Thyroid gland (tissue), 4 donors: ENCODE measurements around the gene WSCD2. TPM values are rescaled to one million over a fixed set of nuclear protein-coding genes. Genes with fewer than 3 reads are reported as not detected.
A peak's percentile ranks its signal among the peaks of the same experiment; 100 is the strongest.

Source experiments
- DNase-seq, 2 donors: peaks; one replicate each; pipeline ENCODE4 v3.0.0-alpha.2; 2019
- H3K27ac ChIP-seq, 3 donors: fragments of 200-600 bp; sonication (generic); 1 replicate in 2 of 3; 2 replicates in 1 of 3; pipeline ENCODE4 v1.5.1; 2016 to 2019; ENCODE audit warnings: mild to moderate bottlenecking in 1 of 3, moderate library complexity in 1 of 3
- H3K27me3 ChIP-seq: fragments of 200-600 bp; sonication (generic); one replicate; pipeline ENCODE4 v1.5.1; 2019
- H3K36me3 ChIP-seq, 2 donors: fragments of 200-600 bp; sonication (generic); one replicate each; pipeline ENCODE4 v1.5.1; 2016 to 2019
- H3K4me1 ChIP-seq, 2 donors: fragments of 200-600 bp; sonication (generic); one replicate each; pipeline ENCODE4 v1.5.1; 2017 to 2019
- H3K4me3 ChIP-seq, 3 donors: fragments of 200-600 bp; sonication (generic); replicated peaks in 1 of 3; 1 replicate in 2 of 3; 2 replicates in 1 of 3; pipeline ENCODE4 v1.5.1; 2016; ENCODE audit warnings: mild to moderate bottlenecking in 1 of 3
- H3K9me3 ChIP-seq: fragments of 200-600 bp; sonication (generic); one replicate; pipeline ENCODE4 v1.5.1; 2017
- POLR2A ChIP-seq, 2 donors: fragments of 450-650 bp; IDR thresholded peaks; one replicate each; pipeline ENCODE4 v1.6.1; 2017; ENCODE audit warnings: antibody characterized with exemption in 2 of 2, mild to moderate bottlenecking in 2 of 2, moderate library complexity in 1 of 2
- WGBS, 2 donors: methylation state at CpG; one replicate each; pipeline ENCODE4 v1.1.5; 2017; 5-methylcytosine and 5-hydroxymethylcytosine counted together
- intact Hi-C: fragments of 100-400 bp; cut with DNase I; formaldehyde crosslinking; loops from one replicate; pipeline ENCODE4 v1.15.1; 2023
- total RNA-seq, 4 donors: library from RNA; depleted of rRNA; stranded (reverse); fragments of >200 nt; gene quantifications; one replicate each; pipeline ENCODE4 v1.2.3, GENCODE V29; 2016
- TF ChIP-seq, protein P1 (sequence below), 6 experiments: fragments of 200-600 bp in 3 of 6; fragments of 450-650 bp in 3 of 6; sonication (generic) in 3 of 6; IDR thresholded peaks; one replicate each; pipeline ENCODE4 v1.5.1; 2016 to 2019; ENCODE audit warnings: antibody characterized with exemption in 6 of 6, mild to moderate bottlenecking in 2 of 6, inconsistent platforms in 1 of 6, moderate library complexity in 1 of 6

WSCD2 gene
- total RNA-seq, 4 donors from 2014 or later: 35.5 to 117 (median 81.4) TPM

DNA sequence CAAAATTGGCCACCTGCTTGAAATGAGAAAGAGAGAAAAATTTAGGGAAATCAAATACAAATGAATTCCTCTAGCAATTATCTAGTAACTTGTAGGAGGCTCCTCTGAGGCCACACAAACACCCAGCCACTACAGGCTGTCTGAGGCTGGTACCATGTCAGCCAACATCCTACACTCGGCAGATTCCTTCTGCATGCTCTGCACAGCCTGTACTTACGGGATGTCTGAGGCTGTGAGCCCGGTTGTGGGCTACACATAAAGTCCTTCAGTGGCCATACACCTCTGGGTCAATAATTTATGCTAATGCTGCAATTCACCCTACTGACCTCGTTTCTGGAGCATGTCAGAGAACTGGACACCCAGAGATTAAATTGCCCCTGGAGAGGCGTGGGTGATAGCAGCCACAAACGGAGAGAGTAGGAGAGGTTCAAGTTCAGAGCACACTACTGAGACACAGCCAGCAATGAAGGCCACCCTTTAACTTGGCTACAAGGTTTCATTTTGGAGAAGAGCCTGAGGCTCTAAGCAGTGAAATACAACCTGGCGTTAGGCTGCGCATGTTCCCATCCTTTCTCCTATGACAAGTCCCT, 28.9 kb downstream of the WSCD2 start:
- TF ChIP-seq POLR2A (IDR thresholded peaks at IDR 0.05): no peak
- TF ChIP-seq, protein P1, sequence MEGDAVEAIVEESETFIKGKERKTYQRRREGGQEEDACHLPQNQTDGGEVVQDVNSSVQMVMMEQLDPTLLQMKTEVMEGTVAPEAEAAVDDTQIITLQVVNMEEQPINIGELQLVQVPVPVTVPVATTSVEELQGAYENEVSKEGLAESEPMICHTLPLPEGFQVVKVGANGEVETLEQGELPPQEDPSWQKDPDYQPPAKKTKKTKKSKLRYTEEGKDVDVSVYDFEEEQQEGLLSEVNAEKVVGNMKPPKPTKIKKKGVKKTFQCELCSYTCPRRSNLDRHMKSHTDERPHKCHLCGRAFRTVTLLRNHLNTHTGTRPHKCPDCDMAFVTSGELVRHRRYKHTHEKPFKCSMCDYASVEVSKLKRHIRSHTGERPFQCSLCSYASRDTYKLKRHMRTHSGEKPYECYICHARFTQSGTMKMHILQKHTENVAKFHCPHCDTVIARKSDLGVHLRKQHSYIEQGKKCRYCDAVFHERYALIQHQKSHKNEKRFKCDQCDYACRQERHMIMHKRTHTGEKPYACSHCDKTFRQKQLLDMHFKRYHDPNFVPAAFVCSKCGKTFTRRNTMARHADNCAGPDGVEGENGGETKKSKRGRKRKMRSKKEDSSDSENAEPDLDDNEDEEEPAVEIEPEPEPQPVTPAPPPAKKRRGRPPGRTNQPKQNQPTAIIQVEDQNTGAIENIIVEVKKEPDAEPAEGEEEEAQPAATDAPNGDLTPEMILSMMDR (IDR thresholded peaks at IDR 0.05): no peak
- Histone ChIP-seq H3K36me3 (no peaks in the 10 kb centered on the region), H3K4me3 (no peak overlapping the region), H3K9me3 (no peaks in the 10 kb centered on the region), H3K4me1 (peaks cover 10 to 16% of the 10 kb centered on the region in 2 donors), H3K27me3 (no peaks in the 10 kb centered on the region), H3K27ac (peak overlapping the region in 1 of 3 donors; percentile 1)
- no peak for DNase-seq
- 68 to 73% methylated on average over 8 of the region's 8 CpGs for WGBS, 2 donors
- intact Hi-C loops: no loop called here

- no peaks in the 10 kb centered on the region for H3K36me3 ChIP-seq
- H3K27ac ChIP-seq: no peak overlapping the region
- TF ChIP-seq POLR2A (IDR thresholded peaks at IDR 0.05): no peak
- TF ChIP-seq, protein P1 (IDR thresholded peaks at IDR 0.05): no peak
- no peak for DNase-seq
- intact Hi-C loops: no loop called here
- no peak overlapping the region for H3K4me3 ChIP-seq
- H3K27me3 ChIP-seq: no peaks in the 10 kb centered on the region
- H3K9me3 ChIP-seq: no peaks in the 10 kb centered on the region
- peaks cover 14 to 35% of the 10 kb centered on the region in 2 donors for H3K4me1 ChIP-seq
- 69 to 79% methylated on average over 4 of the region's 4 CpGs for WGBS, 2 donors
Measured at GRCh38 chr12:108162207-108162606, 33.1 kb downstream of the WSCD2 start.

DNA sequence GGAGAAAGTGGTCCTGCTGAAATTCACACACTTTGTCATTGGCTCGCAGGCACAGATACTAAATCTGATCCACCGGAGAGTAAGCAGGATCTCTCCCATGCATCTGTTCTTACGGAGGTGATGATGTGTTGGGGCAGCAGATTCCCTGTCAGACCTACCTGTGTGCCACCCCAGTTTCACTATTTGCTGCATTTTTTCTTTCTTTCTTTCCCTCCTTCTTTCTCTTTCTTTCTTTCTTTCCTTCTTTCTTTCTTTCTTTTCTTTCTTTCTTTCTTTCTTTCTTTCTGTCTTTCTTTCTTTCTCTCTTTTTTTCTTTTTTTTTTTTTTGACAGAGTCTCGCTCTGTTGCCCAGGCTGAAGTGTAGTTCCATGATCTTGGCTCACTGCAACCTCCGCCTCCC, 37.4 kb downstream of the WSCD2 start:
- H3K9me3 ChIP-seq: no peaks in the 10 kb centered on the region
- DNase-seq: no peak
- TF ChIP-seq, protein P1 (IDR thresholded peaks at IDR 0.05): no peak
- TF ChIP-seq POLR2A (IDR thresholded peaks at IDR 0.05): no peak
- H3K27ac ChIP-seq: peak overlapping the region in 2 of 3 donors; percentile 39 to 48
- no peak overlapping the region for H3K4me3 ChIP-seq
- 72 to 87% methylated on average over 5 of the region's 5 CpGs for WGBS, 2 donors
- H3K27me3 ChIP-seq: no peaks in the 10 kb centered on the region
- H3K36me3 ChIP-seq: no peaks in the 10 kb centered on the region
- H3K4me1 ChIP-seq: peaks cover 39 to 66% of the 10 kb centered on the region in 2 donors
- intact Hi-C loops: no loop called here

- DNase-seq: no peak
- TF ChIP-seq POLR2A (IDR thresholded peaks at IDR 0.05): no peak
- TF ChIP-seq, protein P1 (IDR thresholded peaks at IDR 0.05): no peak
- no peaks in the 10 kb centered on the region for H3K36me3 ChIP-seq
- H3K9me3 ChIP-seq: no peaks in the 10 kb centered on the region
- 68 to 90% methylated on average over 3 of the region's 3 CpGs for WGBS, 2 donors
- intact Hi-C loops: no loop called here
- peak overlapping the region; percentile 87 to 92 (median 91) for H3K27ac ChIP-seq
- no peaks in the 10 kb centered on the region for H3K27me3 ChIP-seq
- no peak overlapping the region for H3K4me3 ChIP-seq
- peaks cover 50 to 70% of the 10 kb centered on the region in 2 donors for H3K4me1 ChIP-seq
Measured at GRCh38 chr12:108167974-108168373, 38.9 kb downstream of the WSCD2 start.

DNA sequence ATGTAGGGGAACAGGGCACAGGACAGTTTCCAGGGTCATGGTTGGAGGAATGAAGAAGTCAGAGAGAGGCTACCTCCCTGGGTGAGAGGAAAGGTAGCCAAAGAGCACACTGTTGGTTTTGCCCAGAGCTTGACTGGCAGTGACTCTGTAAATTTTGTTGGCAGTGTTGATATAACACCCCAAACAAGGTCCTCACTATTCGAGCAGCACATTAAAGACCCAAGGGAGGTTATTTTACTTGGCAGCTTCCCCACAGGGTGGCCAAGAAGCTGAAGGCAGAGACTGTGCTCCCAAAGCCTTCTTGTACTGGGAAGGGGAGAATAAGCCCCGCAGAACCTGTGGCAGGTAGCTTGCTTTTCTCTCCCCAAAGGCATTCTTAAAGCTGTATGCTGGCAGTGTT, 40.6 kb downstream of the WSCD2 start:
- DNase-seq: peak; percentile 81 to 83
- TF ChIP-seq POLR2A (IDR thresholded peaks at IDR 0.05): peak in 1 of 2 donors; percentile 52
- TF ChIP-seq, protein P1 (IDR thresholded peaks at IDR 0.05): peak in 1 of 6 experiments; percentile 7
- Histone ChIP-seq H3K27me3 (no peaks in the 10 kb centered on the region), H3K4me3 (no peak overlapping the region), H3K9me3 (no peaks in the 10 kb centered on the region), H3K27ac (peak overlapping the region; percentile 87 to 92 (median 92)), H3K4me1 (peaks cover 56 to 79% of the 10 kb centered on the region in 2 donors), H3K36me3 (no peaks in the 10 kb centered on the region)
- intact Hi-C loops: no loop called here
- 14% methylated on average over 2 of the region's 2 CpGs for WGBS, 2 donors
